ENCODE results near the gene C9orf78.

GRCh38 chr9:129802833-129803675 lies 32.0 kb downstream of the C9orf78 start, which contains the start of gene TOR1B:
- TF ChIP-seq CTCF (IDR thresholded peaks at IDR 0.05) (no peak), POLR2A (IDR thresholded peaks at IDR 0.05) (peak; percentile 83 to 86)

All from Peyer's patch (tissue), 4 donors.